GM23338 (cell line): ENCODE measurements around the gene PERM1. TPM values are rescaled to one million over a fixed set of nuclear protein-coding genes. Genes with fewer than 3 reads are reported as not detected.

ENCODE experiments used
- ATAC-seq: fragments of 200-7000 bp; cut with Tn5 transposase; 3 replicates; pipeline ENCODE4 v1.9.1; 2020
- DNase-seq: peaks from one replicate; pipeline ENCODE4 v3.0.0-alpha.2; 2015; ENCODE audit warnings: low spot score
- H2AFZ ChIP-seq: fragments of 200-600 bp; sonication (generic); 2 replicates; pipeline ENCODE4 v1.8.0; 2016; ENCODE audit warnings: antibody characterized with exemption, mild to moderate bottlenecking, moderate library complexity
- H3F3A ChIP-seq: fragments of 200-600 bp; sonication (generic); replicated peaks from 2 replicates; pipeline ENCODE4 v1.8.0; 2017; ENCODE audit warnings: antibody characterized with exemption, mixed run types, low read depth
- H3K27ac ChIP-seq: fragments of 200-600 bp; sonication (generic); 2 replicates; pipeline ENCODE4 v1.6.1; 2016; ENCODE audit warnings: low read depth
- H3K27me3 ChIP-seq: fragments of 200-600 bp; sonication (generic); 2 replicates; pipeline ENCODE4 v1.8.0; 2016; ENCODE audit warnings: mild to moderate bottlenecking, mixed run types, moderate library complexity; ENCODE audit not compliant: insufficient read depth
- H3K36me3 ChIP-seq: fragments of 200-600 bp; sonication (generic); 2 replicates; pipeline ENCODE4 v1.8.0; 2016; ENCODE audit warnings: mild to moderate bottlenecking; ENCODE audit not compliant: insufficient read depth
- H3K4me1 ChIP-seq: fragments of 200-600 bp; sonication (generic); 2 replicates; pipeline ENCODE4 v1.8.0; 2016; ENCODE audit warnings: mild to moderate bottlenecking, moderate library complexity; ENCODE audit not compliant: insufficient read depth
- H3K4me2 ChIP-seq: fragments of 200-600 bp; sonication (generic); 2 replicates; pipeline ENCODE4 v1.7.1; 2017; ENCODE audit warnings: mixed run types
- H3K4me3 ChIP-seq: fragments of 200-600 bp; sonication (generic); 2 replicates; pipeline ENCODE4 v1.6.1; 2016; ENCODE audit warnings: mixed run types
- H3K79me2 ChIP-seq: fragments of 200-600 bp; sonication (generic); replicated peaks from 2 replicates; pipeline ENCODE4 v1.8.0; 2017; ENCODE audit warnings: mild to moderate bottlenecking; ENCODE audit not compliant: insufficient read depth
- H3K9me2 ChIP-seq: fragments of 200-600 bp; sonication (generic); 2 replicates; pipeline ENCODE4 v1.8.0; 2017; ENCODE audit not compliant: insufficient read depth
- H4K20me1 ChIP-seq: fragments of 200-600 bp; sonication (generic); replicated peaks from 2 replicates; pipeline ENCODE4 v1.8.0; 2017; ENCODE audit warnings: mild to moderate bottlenecking; ENCODE audit not compliant: insufficient read depth
- H3K27ac Mint-ChIP-seq: 2 replicates; pipeline ENCODE4 v1.8.0; 2020; ENCODE audit warnings: inconsistent platforms, mild to moderate bottlenecking, moderate library complexity, mixed read lengths
- H3K27me3 Mint-ChIP-seq: 3 replicates; pipeline ENCODE4 v1.8.0; 2022; ENCODE audit warnings: low read depth, mild to moderate bottlenecking, moderate library complexity, mixed read lengths, inconsistent platforms; ENCODE audit not compliant: insufficient read depth, poor library complexity
- H3K36me3 Mint-ChIP-seq: 3 replicates; pipeline ENCODE4 v1.8.0; 2021; ENCODE audit warnings: low read depth, mild to moderate bottlenecking, inconsistent platforms, moderate library complexity, mixed read lengths
- H3K4me1 Mint-ChIP-seq: 3 replicates; pipeline ENCODE4 v1.8.0; 2020; ENCODE audit warnings: mild to moderate bottlenecking, inconsistent platforms, mixed read lengths
- H3K4me3 Mint-ChIP-seq: 3 replicates; pipeline ENCODE4 v1.8.0; 2021; ENCODE audit warnings: moderate library complexity, mild to moderate bottlenecking, inconsistent platforms, mixed read lengths
- H3K9me3 Mint-ChIP-seq: 3 replicates; pipeline ENCODE4 v1.8.0; 2020; ENCODE audit warnings: moderate library complexity, mild to moderate bottlenecking, inconsistent platforms, mixed read lengths
- CREB1 ChIP-seq: fragments of 250-450 bp; sonication (Bioruptor Pico); IDR thresholded peaks from 2 replicates; pipeline ENCODE4 v1.5.0; 2020; ENCODE audit warnings: low read depth, mild to moderate bottlenecking, moderate library complexity
- EZH2 ChIP-seq: fragments of 200-600 bp; sonication (generic); IDR thresholded peaks from one replicate; pipeline ENCODE4 v1.8.0; 2017; ENCODE audit warnings: antibody characterized with exemption, mild to moderate bottlenecking, low read depth; ENCODE audit not compliant: unreplicated experiment
- EZH2phosphoT487 ChIP-seq: fragments of 200-600 bp; sonication (generic); IDR thresholded peaks from one replicate; pipeline ENCODE4 v1.8.1; 2018; ENCODE audit warnings: antibody characterized with exemption; ENCODE audit not compliant: unreplicated experiment
- JUNB ChIP-seq: IDR thresholded peaks from one replicate; pipeline ENCODE4 v1.6.1; 2016; ENCODE audit warnings: antibody characterized with exemption; ENCODE audit not compliant: unreplicated experiment
- POLR2AphosphoS5 ChIP-seq: IDR thresholded peaks from 2 replicates; pipeline ENCODE4 v1.6.1; 2016; ENCODE audit warnings: antibody characterized with exemption, low read depth
- STAT1 ChIP-seq: IDR thresholded peaks from one replicate; pipeline ENCODE4 v1.6.1; 2016; ENCODE audit warnings: antibody characterized with exemption; ENCODE audit not compliant: unreplicated experiment
- ZNF114 ChIP-seq: fragments of 250-450 bp; sonication (Bioruptor Pico); IDR thresholded peaks from 2 replicates; pipeline ENCODE4 v1.5.0; 2020; ENCODE audit warnings: mild to moderate bottlenecking, moderate library complexity
- ZNF331 ChIP-seq: fragments of 250-450 bp; sonication (Bioruptor Pico); IDR thresholded peaks from 2 replicates; pipeline ENCODE4 v1.5.0; 2020; ENCODE audit warnings: low read depth, mild to moderate bottlenecking, moderate library complexity
- polyA plus RNA-seq: library from polyadenylated mRNA; unstranded; fragments of >200 nt; fragmentation: Nextera tagmentation; extraction: Ambion mirVana; gene quantifications from 2 replicates; pipeline ENCODE4 v1.2.1, GENCODE V29; 2016
- total RNA-seq: library from RNA; depleted of rRNA; stranded (reverse); fragments of >200 nt; shearing (Covaris generic); gene quantifications from 2 replicates; pipeline ENCODE4 v1.2.3, GENCODE V29; 2014
- TF ChIP-seq, protein P1 (sequence below), 2 experiments: fragments of 200-600 bp in 1 of 2; sonication (generic) in 1 of 2; conservative IDR thresholded peaks; 2 replicates each; pipeline versions ENCODE4 v1.5.1 to v1.6.1; 2016 to 2017; ENCODE audit warnings: antibody characterized with exemption in 2 of 2, low read depth in 2 of 2, mild to moderate bottlenecking in 2 of 2, moderate library complexity in 1 of 2
- TF ChIP-seq, protein P2 (sequence below): IDR thresholded peaks from one replicate; pipeline ENCODE4 v1.6.1; 2018; ENCODE audit warnings: antibody characterized with exemption; ENCODE audit not compliant: unreplicated experiment

The PERM1 gene
- total and polyA plus RNA-seq, 2 experiments from 2014 or later, result 1.1 TPM; not detected in 1

DNA sequence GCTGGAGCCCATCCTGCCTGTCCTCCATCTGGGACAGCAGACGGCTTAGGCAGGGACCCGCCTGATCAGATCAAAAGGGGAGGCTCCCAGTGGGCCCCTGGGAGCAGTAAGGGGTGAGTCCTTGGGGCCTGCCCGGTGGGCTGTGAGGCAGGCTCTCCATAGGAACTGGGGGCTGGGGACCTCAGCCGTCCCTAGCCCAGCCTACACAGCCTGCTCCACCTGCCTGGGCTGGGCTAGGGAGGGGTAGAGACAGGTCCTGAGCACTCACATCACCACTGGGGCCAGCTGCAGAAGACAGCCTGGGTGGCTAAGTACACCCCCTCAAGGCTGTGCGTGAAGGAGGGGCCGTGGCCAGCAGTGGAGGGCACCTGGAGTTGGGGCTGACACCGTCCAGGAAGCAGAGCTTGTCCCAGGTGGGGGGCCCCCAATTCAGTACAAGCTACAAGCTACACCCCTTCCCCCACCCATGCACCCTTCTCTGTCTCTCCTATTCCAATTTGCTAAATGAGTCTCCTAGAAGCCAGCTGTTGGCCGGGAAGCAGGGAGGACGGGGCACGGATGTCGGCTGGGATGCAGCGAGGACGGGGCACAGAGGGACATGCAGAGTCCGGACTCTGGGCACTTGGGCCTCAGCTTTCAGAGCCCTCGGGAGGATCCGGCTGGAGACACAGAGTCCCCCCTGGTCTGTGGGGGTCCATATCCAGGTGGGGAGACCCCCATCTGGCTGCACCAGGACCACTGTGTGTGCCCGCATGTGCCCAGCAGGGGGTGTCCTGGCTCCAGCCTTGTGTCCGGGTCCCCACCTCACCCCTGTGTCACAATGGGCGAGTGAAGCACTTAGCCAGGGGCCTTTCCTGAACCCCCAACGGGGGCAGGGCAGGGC lies 33.1 kb upstream of the PERM1 start:
- ATAC-seq (peak; percentile 6), DNase-seq (peak; percentile 61)
- Mint-ChIP-seq H3K36me3 (peaks cover 2% of the 10 kb centered on the region; the same call in 2 of the 3 replicates), H3K4me1 (peaks cover 23% of the 10 kb centered on the region; the same call in 2 of the 3 replicates), H3K27ac (no peak overlapping the region), H3K4me3 (peak overlapping the region; percentile 82; the same call in 1 of the 3 replicates), H3K9me3 (peaks cover 3% of the 10 kb centered on the region; the same call in 1 of the 3 replicates), H3K27me3 (peaks cover 35% of the 10 kb centered on the region)
- Histone ChIP-seq H3K4me2 (no peak overlapping the region; the same call in 1 of the 2 replicates), H3K4me1 (peaks cover 20% of the 10 kb centered on the region), H4K20me1 (no peaks in the 10 kb centered on the region), H2AFZ (no peak overlapping the region), H3K36me3 (no peaks in the 10 kb centered on the region), H3K27ac (no peak overlapping the region), H3K9me2 (no peaks in the 10 kb centered on the region), H3K27me3 (peaks cover 16% of the 10 kb centered on the region; the same call in 1 of the 2 replicates), H3K4me3 (no peak overlapping the region), H3K79me2 (no peaks in the 10 kb centered on the region), H3F3A (peaks cover 6% of the 10 kb centered on the region)
- TF ChIP-seq, protein P1, sequence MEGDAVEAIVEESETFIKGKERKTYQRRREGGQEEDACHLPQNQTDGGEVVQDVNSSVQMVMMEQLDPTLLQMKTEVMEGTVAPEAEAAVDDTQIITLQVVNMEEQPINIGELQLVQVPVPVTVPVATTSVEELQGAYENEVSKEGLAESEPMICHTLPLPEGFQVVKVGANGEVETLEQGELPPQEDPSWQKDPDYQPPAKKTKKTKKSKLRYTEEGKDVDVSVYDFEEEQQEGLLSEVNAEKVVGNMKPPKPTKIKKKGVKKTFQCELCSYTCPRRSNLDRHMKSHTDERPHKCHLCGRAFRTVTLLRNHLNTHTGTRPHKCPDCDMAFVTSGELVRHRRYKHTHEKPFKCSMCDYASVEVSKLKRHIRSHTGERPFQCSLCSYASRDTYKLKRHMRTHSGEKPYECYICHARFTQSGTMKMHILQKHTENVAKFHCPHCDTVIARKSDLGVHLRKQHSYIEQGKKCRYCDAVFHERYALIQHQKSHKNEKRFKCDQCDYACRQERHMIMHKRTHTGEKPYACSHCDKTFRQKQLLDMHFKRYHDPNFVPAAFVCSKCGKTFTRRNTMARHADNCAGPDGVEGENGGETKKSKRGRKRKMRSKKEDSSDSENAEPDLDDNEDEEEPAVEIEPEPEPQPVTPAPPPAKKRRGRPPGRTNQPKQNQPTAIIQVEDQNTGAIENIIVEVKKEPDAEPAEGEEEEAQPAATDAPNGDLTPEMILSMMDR (conservative IDR thresholded peaks at IDR 0.05; ENCODE audit: low read depth in 2 of 2), result peak; percentile 46 to 71
- TF ChIP-seq EZH2, result no peak
- TF ChIP-seq JUNB, result no peak
- TF ChIP-seq ZNF114, result no peak

DNA sequence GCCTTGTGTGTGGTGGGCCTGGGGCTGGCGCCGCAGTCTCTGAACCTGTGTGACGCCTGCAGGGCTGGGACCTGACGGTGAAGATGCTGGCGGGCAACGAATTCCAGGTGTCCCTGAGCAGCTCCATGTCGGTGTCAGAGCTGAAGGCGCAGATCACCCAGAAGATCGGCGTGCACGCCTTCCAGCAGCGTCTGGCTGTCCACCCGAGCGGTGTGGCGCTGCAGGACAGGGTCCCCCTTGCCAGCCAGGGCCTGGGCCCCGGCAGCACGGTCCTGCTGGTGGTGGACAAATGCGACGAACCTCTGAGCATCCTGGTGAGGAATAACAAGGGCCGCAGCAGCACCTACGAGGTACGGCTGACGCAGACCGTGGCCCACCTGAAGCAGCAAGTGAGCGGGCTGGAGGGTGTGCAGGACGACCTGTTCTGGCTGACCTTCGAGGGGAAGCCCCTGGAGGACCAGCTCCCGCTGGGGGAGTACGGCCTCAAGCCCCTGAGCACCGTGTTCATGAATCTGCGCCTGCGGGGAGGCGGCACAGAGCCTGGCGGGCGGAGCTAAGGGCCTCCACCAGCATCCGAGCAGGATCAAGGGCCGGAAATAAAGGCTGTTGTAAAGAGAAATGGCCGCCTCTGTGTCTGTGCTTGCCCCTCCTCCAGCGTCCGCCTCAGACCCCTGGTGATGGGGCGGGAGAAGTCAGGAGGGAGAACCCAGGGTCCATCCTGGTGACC lies 32.2 kb upstream of the PERM1 start:
- ATAC-seq, result peak; percentile 59
- TF ChIP-seq STAT1 (no peak), JUNB (no peak), POLR2AphosphoS5 (no peak), ZNF114 (no peak), ZNF331 (CRISPR knock-in tag) (no peak), EZH2phosphoT487 (no peak), CREB1 (CRISPR knock-in tag) (no peak)
- TF ChIP-seq, protein P2, sequence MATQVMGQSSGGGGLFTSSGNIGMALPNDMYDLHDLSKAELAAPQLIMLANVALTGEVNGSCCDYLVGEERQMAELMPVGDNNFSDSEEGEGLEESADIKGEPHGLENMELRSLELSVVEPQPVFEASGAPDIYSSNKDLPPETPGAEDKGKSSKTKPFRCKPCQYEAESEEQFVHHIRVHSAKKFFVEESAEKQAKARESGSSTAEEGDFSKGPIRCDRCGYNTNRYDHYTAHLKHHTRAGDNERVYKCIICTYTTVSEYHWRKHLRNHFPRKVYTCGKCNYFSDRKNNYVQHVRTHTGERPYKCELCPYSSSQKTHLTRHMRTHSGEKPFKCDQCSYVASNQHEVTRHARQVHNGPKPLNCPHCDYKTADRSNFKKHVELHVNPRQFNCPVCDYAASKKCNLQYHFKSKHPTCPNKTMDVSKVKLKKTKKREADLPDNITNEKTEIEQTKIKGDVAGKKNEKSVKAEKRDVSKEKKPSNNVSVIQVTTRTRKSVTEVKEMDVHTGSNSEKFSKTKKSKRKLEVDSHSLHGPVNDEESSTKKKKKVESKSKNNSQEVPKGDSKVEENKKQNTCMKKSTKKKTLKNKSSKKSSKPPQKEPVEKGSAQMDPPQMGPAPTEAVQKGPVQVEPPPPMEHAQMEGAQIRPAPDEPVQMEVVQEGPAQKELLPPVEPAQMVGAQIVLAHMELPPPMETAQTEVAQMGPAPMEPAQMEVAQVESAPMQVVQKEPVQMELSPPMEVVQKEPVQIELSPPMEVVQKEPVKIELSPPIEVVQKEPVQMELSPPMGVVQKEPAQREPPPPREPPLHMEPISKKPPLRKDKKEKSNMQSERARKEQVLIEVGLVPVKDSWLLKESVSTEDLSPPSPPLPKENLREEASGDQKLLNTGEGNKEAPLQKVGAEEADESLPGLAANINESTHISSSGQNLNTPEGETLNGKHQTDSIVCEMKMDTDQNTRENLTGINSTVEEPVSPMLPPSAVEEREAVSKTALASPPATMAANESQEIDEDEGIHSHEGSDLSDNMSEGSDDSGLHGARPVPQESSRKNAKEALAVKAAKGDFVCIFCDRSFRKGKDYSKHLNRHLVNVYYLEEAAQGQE, result no peak

More for the DNA sequence above, 32.2 kb upstream of the PERM1 start:
- Histone ChIP-seq H3K27me3 (peaks cover 19% of the 10 kb centered on the region; the same call in 1 of the 2 replicates), H2AFZ (no peak overlapping the region; the same call in 1 of the 2 replicates), H3K4me1 (peaks cover 20% of the 10 kb centered on the region), H3K4me2 (peak overlapping the region; percentile 60), H3K79me2 (no peaks in the 10 kb centered on the region), H3F3A (peaks cover 6% of the 10 kb centered on the region), H3K36me3 (no peaks in the 10 kb centered on the region), H4K20me1 (no peaks in the 10 kb centered on the region), H3K9me2 (no peaks in the 10 kb centered on the region), H3K27ac (0 out of 2 replicates have a peak overlapping the region, but pooled peaks have one; percentile 32), H3K4me3 (peak overlapping the region; percentile 76)
- H3K36me3 Mint-ChIP-seq, result peaks cover 2% of the 10 kb centered on the region; the same call in 2 of the 3 replicates
- H3K27ac Mint-ChIP-seq, result no peak overlapping the region; the same call in 1 of the 2 replicates
- peaks cover 23% of the 10 kb centered on the region; the same call in 2 of the 3 replicates for H3K4me1 Mint-ChIP-seq
- H3K27me3 Mint-ChIP-seq, result peaks cover 37% of the 10 kb centered on the region
- peak overlapping the region; percentile 82 for H3K4me3 Mint-ChIP-seq
- H3K9me3 Mint-ChIP-seq, result peaks cover 3% of the 10 kb centered on the region; the same call in 1 of the 3 replicates
- peak; percentile 64 for DNase-seq
